22Rv1 (cell line): Measurements from ENCODE around the gene CLECL1.

Source experiments
- ZFX ChIP-seq: fragments of 450-650 bp; IDR thresholded peaks from 2 replicates; pipeline ENCODE4 v1.6.1; 2017; ENCODE audit warnings: antibody characterized with exemption, borderline replicate concordance
- TF ChIP-seq, protein P1 (sequence below): fragments of 450-650 bp; IDR thresholded peaks from 2 replicates; pipeline ENCODE4 v1.5.1; 2017; ENCODE audit warnings: mild to moderate bottlenecking

DNA sequence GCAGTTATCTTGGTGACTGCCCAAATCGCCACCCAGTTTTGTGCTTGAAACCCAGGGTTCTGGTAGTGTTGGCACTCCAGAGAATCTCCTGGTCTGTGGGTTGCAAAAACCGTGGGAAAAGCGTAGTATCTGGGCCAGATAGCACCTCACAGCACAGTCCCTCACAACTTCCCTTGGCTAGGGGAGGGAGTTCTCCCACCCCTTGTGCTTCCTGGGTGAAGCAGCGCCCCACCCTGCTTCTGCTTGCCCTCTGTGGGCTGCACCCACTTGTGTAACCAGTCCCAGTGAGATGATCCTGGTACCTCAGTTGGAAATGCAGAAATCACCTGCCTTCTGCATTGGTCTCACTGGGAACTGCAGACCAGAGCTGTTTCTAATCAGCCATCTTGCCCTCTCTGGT, 47.0 kb downstream of the CLECL1 start:
- TF ChIP-seq, protein P1, sequence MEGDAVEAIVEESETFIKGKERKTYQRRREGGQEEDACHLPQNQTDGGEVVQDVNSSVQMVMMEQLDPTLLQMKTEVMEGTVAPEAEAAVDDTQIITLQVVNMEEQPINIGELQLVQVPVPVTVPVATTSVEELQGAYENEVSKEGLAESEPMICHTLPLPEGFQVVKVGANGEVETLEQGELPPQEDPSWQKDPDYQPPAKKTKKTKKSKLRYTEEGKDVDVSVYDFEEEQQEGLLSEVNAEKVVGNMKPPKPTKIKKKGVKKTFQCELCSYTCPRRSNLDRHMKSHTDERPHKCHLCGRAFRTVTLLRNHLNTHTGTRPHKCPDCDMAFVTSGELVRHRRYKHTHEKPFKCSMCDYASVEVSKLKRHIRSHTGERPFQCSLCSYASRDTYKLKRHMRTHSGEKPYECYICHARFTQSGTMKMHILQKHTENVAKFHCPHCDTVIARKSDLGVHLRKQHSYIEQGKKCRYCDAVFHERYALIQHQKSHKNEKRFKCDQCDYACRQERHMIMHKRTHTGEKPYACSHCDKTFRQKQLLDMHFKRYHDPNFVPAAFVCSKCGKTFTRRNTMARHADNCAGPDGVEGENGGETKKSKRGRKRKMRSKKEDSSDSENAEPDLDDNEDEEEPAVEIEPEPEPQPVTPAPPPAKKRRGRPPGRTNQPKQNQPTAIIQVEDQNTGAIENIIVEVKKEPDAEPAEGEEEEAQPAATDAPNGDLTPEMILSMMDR = no peak
- TF ChIP-seq ZFX = no peak
